Renal cortical epithelial cell (primary cell): ENCODE results near the gene GLT1D1. TPM values are rescaled to one million over a fixed set of nuclear protein-coding genes. Genes with fewer than 3 reads are reported as not detected.

ENCODE experiments used
- DNase-seq: peaks from one replicate; pipeline ENCODE4 v3.0.0-alpha.2; 2011; ENCODE audit warnings: low read depth
- total RNA-seq: library from RNA; depleted of rRNA; stranded (reverse); fragments of >200 nt; gene quantifications from 2 replicates; pipeline ENCODE4 v1.2.3, GENCODE V29; 2014

GLT1D1 gene
- total RNA-seq, 1 donor from 2014 or later = not detected

GRCh38 chr12:128966203-128966810, 113.0 kb downstream of the GLT1D1 start:
- DNase-seq = no peak

GRCh38 chr12:128968668-128969067, 115.4 kb downstream of the GLT1D1 start:
- no peak for DNase-seq

GRCh38 chr12:128969480-128970055, 116.3 kb downstream of the GLT1D1 start:
- no peak for DNase-seq

GRCh38 chr12:128970110-128970509, 116.8 kb downstream of the GLT1D1 start:
- DNase-seq = no peak

- DNase-seq = no peak
Measured at GRCh38 chr12:128970941-128971340, 117.7 kb downstream of the GLT1D1 start.

- DNase-seq = no peak
Measured at GRCh38 chr12:128971802-128972201, 118.5 kb downstream of the GLT1D1 start.

- no peak for DNase-seq
Measured at GRCh38 chr12:128973883-128974681, 120.8 kb downstream of the GLT1D1 start.

GRCh38 chr12:128974881-128975280, 121.6 kb downstream of the GLT1D1 start:
- no peak for DNase-seq

- no peak for DNase-seq
Measured at GRCh38 chr12:128976120-128976738, 123.0 kb downstream of the GLT1D1 start.

- DNase-seq = no peak
Measured at GRCh38 chr12:128977441-128977840, 124.2 kb downstream of the GLT1D1 start.

GRCh38 chr12:128978067-128978466, 124.8 kb downstream of the GLT1D1 start:
- DNase-seq = no peak

- DNase-seq = no peak
Measured at GRCh38 chr12:128980623-128981022, 127.3 kb downstream of the GLT1D1 start.

GRCh38 chr12:128981971-128982533, 128.8 kb downstream of the GLT1D1 start:
- DNase-seq = no peak

GRCh38 chr12:128982933-128983332, 129.7 kb downstream of the GLT1D1 start:
- no peak for DNase-seq

GRCh38 chr12:128983371-128983770, 130.1 kb downstream of the GLT1D1 start:
- DNase-seq = no peak

GRCh38 chr12:128986957-128987356, 133.7 kb downstream of the GLT1D1 start:
- DNase-seq = no peak

- DNase-seq = no peak
Measured at GRCh38 chr12:128989287-128989686, 136.0 kb downstream of the GLT1D1 start.

GRCh38 chr12:128991716-128992115, 138.4 kb downstream of the GLT1D1 start:
- DNase-seq = no peak

GRCh38 chr12:128992116-128992515, 138.8 kb downstream of the GLT1D1 start:
- no peak for DNase-seq

- DNase-seq = no peak
Measured at GRCh38 chr12:128992550-128992949, 139.3 kb downstream of the GLT1D1 start.

- DNase-seq = no peak
Measured at GRCh38 chr12:128994856-128995255, 141.6 kb downstream of the GLT1D1 start.

- DNase-seq = no peak
Measured at GRCh38 chr12:128995619-128996018, 142.3 kb downstream of the GLT1D1 start.
